GM19193 (cell line): ENCODE results near the gene ARAP3.
A peak's percentile ranks its signal among the peaks of the same experiment; 100 is the strongest.

Experiments
- POLR2A ChIP-seq: IDR thresholded peaks from 4 replicates; pipeline ENCODE4 v1.6.1; 2011; ENCODE audit not compliant: insufficient read depth, insufficient read length; ENCODE audit errors: extremely low read depth

Gene ARAP3

GRCh38 chr5:141640051-141640415 lies 42.0 kb downstream of the ARAP3 start:
- TF ChIP-seq POLR2A: no peak

GRCh38 chr5:141639357-141640050 lies 42.5 kb downstream of the ARAP3 start:
- TF ChIP-seq POLR2A: no peak

- TF ChIP-seq POLR2A: no peak
These were observed 43.3 kb downstream of the ARAP3 start for GRCh38 chr5:141638771-141639170.

GRCh38 chr5:141637767-141638419 lies 44.1 kb downstream of the ARAP3 start:
- TF ChIP-seq POLR2A: no peak

GRCh38 chr5:141637123-141637766 lies 44.8 kb downstream of the ARAP3 start:
- no peak for TF ChIP-seq POLR2A

- TF ChIP-seq POLR2A: peak; percentile 83
These were observed 45.5 kb downstream of the ARAP3 start, which contains the start of the genes HDAC3 and RELL2 for GRCh38 chr5:141636413-141637122. Gene HDAC3, minus strand, starts transcription at chr5:141636849. Its CDS starts 59 bp downstream, at chr5:141636790. Gene RELL2, plus strand, starts transcription at chr5:141636997. Its CDS starts 1,229 bp downstream, at chr5:141638226.

GRCh38 chr5:141636106-141636412 lies 46.0 kb downstream of the ARAP3 start:
- TF ChIP-seq POLR2A: no peak

- TF ChIP-seq POLR2A: no peak
These were observed 46.4 kb downstream of the ARAP3 start for GRCh38 chr5:141635646-141636045.

- no peak for TF ChIP-seq POLR2A
These were observed 47.3 kb downstream of the ARAP3 start for GRCh38 chr5:141634720-141635119.

GRCh38 chr5:141633871-141634561 lies 48.0 kb downstream of the ARAP3 start:
- TF ChIP-seq POLR2A: no peak

GRCh38 chr5:141632650-141633049 lies 49.4 kb downstream of the ARAP3 start:
- TF ChIP-seq POLR2A: no peak

- no peak for TF ChIP-seq POLR2A
These were observed 51.4 kb downstream of the ARAP3 start for GRCh38 chr5:141630570-141631140.

GRCh38 chr5:141628175-141628788 lies 53.7 kb downstream of the ARAP3 start:
- no peak for TF ChIP-seq POLR2A

GRCh38 chr5:141623611-141624010 lies 58.4 kb downstream of the ARAP3 start:
- no peak for TF ChIP-seq POLR2A
